HPDE6-E6E7 (cell line): ENCODE results near the gene TMEM170A.
"Not testable (repeated sequence)": the region's sequence is repeated elsewhere in the genome, so short reads cannot be mapped to it uniquely, and the experiment has no call there.

ENCODE experiments used
- DNase-seq: peaks from one replicate; pipeline ENCODE4 v3.0.0; 2011; ENCODE audit warnings: missing footprints; ENCODE audit errors: extremely low spot score

The TMEM170A gene, protein sequence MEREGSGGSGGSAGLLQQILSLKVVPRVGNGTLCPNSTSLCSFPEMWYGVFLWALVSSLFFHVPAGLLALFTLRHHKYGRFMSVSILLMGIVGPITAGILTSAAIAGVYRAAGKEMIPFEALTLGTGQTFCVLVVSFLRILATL

DNA sequence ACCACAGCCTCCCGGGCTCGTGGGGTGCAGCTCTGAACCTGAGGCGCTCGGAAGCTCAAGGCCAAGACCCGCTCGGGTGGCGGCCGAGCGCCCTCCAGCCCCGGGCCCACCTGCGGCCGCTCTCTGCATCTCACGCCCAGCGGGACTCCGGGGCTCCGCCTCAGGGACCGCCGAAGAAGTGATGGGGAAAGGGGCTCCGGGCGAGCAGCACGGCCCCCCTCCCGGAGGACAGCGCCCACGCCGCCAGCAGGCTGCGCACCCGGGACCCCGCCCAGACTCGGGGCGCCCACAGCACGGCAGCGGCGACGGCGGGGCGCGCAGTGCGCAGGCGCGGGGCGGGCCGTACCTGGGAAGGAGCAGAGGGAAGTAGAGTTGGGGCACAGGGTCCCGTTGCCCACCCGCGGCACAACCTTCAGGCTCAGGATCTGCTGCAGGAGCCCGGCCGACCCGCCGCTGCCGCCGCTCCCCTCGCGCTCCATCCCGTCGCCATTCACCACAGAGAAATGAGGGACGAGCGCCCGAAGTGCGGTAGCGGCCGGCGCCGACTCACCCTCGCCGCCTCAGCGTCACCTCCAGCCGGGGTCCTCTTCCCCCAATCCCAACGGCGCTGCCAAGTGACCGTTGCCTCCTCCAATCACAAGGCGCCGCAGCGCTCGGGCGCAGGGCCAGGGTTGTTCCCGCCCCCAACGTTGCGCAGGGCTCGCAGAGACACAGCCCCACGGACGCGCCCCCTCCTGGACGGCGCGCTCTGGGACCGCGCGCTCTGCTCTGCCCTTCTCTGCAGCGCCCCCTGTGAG lies at the start of gene TMEM170A:
Gene TMEM170A (minus strand): TSS at position 568 of the 797 bp plus-strand sequence. CDS start 89 bp downstream, at position 479.
- DNase-seq, result peak; percentile 99

DNA sequence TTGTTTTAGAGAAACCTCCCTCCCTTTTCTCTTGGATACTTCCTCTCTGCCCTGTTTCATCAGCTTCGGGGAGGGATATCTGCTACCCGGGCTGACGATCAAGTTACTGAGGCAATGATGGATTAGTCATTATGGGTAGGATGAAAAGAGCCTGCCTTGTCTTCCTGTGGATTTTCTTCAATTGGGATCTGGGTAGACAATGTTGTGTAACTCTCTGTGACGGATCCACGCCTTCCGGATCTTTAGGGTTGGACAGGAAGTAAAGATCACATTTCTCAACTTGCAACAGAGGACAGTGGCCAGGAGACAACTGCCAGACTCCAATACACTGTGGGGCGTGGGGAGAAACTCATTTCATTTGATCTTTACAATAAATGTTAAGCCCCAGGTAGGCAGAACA lies 42.1 kb upstream of the TMEM170A start:
- peak; percentile 88 for DNase-seq

DNA sequence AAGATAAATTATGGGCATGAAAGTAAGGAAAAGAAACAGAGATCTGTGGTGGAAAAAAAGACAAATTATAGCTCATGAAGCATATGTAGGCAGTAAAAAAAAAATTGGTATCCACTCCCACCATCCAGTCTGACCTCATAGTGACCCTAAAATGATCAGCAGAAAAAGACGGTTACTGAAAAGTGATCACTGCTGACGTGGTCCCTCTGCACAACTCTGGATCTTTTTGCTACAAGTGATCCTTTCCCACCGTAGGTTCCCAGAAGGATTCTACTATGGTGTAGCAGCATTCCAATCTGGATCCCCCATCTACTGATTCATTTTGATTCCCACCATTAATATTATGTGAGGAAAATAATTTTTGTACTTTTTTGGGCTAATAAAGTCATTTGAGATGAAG lies 41.6 kb upstream of the TMEM170A start:
- DNase-seq, result no peak

DNA sequence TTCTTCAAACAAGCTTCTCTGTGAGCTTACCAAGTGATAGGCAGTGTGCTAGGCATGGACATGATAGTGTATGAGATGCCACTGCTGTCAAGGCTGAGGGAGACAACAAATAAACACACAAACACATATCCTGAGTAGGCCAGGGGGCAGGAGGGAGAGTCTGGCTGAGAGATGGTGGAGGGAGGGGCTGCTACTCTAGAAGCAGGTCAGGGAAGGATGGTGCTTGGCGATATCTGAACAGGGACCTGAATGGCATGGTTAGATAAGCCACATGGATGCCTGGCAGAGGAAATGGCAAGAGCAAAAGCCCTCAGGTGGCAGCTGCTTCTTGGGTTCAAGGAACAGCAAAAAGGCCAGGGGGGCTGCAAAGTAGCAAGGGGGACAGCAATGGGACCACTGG lies 39.3 kb upstream of the TMEM170A start:
- no peak for DNase-seq

DNA sequence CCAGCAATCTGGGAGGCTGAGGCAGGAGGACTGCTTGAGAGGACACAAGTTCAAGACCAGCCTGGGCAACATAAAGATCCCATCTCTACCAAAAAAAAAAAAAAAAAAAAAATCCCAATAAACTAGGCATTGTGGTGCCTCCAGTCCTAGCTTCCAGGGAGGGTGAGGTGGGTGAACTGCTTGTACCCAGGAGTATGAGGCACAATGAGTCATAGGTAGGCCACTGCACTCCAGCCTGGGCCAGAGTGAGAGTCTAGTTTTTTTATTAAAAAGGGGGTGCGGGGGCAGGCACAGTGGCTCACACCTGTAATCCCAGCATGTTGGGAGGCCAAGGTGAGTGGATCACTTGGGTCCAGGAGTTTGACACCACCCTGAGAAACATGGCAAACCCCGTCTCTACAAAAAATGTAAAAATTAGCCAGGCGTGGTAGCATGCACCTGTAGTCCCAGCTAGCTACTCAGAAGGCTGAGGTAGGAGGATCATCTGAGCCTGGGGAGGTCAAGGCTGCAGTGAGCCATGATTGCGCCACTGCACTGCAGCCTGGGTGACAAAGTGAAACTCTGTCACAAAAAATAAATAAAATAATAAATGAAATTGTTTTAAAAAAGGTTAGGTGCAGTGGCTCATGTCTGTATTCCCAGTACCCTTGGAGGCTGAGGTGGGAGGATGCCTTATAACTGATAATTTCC lies 38.6 kb upstream of the TMEM170A start:
- DNase-seq, result no peak

DNA sequence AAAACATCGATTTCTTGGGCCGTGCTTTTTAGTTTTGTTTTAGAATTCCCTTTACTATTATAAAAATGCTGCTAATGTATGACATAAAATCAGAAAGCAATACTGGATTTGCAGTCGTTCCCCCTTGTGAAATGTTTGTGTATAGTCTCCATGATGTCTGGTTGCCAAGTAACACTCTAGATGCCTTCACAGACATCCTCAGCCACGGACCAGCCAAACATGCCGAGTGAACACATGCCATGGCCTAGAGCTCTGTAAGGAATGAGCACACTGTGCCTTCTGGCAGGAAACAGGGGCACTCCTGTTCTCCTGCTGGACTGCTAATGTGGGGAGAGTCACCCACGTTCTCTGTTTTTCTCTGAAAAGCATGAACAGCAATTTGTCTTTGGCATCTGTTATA lies 37.3 kb upstream of the TMEM170A start:
- DNase-seq, result not testable (repeated sequence)

DNA sequence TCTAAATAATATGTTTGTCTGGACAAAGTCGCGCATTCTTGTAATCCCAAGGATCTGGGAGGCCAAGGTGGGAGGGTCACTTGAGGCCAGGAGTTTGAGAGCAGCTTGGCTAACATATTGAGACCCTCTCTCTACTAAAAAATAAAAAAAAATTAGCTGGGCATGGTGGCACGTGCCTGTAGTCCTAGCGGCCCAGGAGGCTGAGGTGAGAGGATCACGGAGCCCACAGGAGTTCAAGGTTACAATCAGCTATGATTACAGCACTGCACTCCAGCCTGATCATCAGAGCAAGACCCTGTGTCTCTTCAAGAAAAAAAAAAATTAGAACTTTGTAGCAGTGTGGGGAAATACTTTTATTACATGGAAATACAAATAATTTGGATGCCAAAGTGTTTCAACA lies 36.9 kb upstream of the TMEM170A start:
- no peak for DNase-seq

DNA sequence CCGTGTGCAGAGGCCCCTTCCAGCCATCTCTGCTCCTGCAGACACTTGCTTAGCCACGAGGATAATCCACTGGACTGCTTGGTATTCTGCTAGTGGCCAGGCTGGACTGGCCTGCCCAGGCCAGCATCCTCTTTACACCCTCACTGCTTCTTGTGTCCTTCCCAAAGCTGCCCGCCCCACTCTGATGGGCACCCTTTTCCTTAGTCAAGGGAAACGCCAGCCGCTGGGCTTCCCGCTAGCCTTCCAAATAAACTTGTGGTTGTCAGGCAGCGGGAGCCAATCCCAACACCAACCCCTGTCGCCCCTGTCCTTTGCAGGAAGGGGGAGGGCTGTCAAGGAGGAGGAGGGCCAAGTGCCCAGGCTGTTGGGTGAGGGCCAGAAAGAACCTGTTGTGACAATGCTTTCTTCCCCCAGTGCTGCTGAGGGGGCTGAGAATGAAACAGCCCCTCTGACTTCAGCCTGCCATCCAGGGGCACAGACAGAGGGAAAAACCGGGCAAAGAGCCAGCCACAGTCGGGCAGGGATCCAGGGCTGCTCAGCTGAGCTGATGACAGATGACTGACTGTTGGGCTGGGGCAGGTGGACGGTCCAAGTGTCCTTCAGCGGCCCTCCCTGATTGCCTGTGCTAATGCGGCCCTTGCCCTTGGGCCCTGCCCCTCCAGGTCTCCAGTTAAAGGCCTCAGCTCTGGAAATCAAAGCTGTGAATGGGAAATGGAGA lies 34.3 kb upstream of the TMEM170A start:
- not testable (repeated sequence) for DNase-seq

DNA sequence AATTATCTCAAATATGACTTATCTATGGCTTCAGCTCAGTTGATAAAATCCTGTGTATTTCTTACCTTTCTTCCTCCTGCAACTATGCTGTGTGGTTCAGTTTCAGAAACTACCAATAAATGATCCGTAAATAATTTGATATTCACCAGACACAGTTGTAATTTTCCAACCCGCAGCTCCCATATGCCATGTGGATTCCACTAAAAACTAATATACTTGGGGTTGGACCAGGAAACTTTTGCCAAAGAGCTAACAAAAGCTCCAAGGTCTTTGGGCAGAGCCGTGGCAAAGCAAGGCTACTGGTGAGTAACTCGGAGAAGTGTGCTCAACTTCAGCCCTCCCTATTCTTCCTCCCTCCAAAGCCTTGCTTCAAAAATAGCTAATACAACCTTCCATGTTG lies 33.1 kb upstream of the TMEM170A start:
- no peak for DNase-seq

DNA sequence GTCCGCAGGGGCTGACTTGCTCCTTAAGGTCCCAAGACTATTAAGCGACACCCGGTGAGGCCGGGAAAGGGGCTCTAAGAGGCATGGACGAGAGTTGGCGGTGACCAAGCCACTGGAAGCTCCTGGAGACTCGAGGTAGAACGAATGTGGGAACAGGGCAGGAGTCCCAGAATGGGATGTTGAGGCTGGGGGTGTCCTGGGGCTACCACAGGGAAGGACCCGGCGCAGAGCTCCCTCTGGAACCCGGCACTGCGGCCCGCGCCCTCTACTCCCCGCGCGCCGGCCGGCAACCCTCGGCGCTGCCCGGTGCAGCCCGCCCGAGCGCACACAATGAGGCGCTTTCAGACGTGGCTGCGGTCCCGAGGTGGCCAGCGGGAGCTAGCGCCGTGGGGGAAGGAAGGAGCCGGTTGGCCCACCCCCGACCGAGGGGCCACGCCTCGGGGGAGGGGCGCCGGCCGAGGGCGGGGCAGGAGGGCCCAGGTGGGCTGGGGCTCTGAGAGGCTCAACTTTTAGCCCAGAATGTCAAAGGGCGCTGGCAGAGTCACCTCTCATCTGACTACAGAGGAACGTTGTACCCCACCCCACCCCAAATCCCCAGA lies 30.7 kb upstream of the TMEM170A start, which contains the start of gene CHST6:
Gene CHST6 (minus strand): TSS at position 366 of the 599 bp plus-strand sequence. CDS start 15,613 bp downstream, outside the sequence.
- no peak for DNase-seq

DNA sequence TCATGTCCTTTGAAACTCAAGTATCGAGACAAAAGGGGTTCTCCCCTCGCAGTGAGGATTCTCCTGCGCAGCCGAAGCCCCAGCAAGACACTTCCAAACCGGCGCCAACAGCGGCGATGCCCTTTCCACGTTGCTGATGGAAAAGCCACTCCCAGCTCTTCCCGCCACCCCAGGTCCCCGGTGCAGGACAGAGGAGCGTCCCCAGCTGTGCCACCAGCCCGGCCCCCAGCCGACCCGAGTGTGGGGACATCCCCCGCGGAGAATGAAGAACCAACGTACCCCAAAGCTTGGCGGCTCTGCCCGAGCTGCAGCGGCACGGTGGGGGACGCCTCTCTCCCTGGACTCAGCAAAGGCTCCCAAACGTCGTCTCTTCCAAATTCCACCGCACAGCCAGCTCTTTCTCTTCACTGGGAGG lies 30.2 kb upstream of the TMEM170A start:
- no peak for DNase-seq

DNA sequence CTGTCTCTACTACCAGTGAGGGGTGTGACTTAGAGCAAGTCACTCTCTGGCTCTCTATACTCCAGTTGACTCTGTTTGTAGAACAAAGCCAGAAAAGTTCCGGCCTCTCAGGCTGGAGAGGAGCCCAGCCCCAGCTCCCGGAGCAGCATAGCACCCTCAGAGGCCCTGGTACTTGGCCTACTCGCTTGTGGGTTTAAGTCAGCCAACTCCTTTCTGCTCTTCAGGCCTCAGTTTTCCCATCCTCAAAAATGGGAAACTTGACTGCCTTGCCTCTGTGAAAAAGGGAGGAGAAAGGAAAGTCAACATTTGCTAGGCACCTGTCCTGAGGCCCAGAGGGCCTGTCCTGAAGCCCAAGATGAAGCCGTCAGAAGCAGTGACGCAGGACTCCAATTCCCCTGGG lies 29.7 kb upstream of the TMEM170A start:
- DNase-seq, result no peak

DNA sequence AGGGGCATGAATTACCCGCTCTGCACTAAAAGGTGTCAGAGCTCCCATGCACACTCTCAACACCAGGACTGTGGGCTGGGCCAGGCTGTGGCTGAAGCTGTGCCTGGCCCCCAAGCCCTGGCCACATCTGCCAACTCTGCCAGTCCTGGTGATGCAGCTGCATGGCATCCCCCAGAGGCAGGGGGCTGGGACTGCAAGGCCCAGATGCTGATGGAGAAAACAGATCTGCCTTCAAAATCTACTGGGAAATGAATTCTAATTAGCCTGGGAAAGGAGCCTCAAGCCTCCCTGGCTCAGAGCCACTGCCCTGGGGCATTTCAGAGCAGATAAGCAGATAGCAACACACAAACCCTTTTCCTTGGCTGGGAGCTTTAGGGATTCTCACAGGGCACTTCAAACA lies 27.4 kb upstream of the TMEM170A start:
- DNase-seq, result peak; percentile 50

DNA sequence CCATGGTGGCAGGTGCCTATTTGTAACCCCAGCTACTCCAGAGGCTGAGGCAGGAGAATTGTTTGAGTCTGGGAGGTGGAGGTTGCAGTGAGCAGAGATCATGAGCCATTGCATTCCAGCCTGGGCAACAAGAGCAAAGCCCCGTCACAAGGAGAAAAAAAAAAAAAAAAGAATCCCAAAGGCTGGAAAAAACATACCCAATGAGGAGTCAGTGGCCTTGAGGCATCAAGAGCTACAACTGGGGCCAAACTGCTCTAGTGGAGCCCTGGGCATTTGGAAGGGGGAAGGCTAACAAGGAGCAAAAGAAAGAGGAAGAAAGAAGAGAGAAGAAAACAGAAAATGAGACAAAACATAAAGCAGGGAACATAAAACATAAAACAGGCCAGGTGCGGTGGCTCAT lies 23.8 kb upstream of the TMEM170A start:
- no peak for DNase-seq

DNA sequence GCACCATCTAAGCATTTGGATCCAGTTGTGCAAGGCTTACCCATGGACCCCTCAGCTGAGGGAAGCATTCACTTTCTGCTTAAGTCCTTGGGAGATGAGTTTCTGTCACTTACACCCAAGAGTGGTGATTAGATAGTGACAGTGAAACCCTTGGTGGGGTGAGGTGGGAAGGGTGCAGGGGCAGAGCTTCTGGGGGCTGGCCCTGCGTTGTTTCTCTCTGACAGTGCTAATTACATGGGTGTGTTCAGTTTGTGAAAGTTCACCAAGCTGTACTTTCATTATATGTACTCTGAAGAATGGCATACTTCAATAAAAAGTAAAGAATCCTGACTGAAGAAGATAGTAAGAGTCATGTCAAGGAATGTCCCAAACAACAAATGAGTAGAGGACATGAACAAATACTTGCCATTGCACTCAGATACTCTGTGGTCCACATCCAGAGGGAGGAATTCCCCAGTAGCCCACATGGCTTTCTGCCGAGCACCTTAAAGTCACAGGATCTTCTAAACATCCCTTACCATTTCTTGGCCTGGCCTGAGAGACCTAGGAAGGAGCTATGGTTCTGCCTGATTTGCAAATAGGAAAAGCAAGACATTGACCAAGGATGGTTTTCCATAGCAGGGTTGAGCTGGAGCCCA lies 22.3 kb upstream of the TMEM170A start:
- DNase-seq, result no peak

DNA sequence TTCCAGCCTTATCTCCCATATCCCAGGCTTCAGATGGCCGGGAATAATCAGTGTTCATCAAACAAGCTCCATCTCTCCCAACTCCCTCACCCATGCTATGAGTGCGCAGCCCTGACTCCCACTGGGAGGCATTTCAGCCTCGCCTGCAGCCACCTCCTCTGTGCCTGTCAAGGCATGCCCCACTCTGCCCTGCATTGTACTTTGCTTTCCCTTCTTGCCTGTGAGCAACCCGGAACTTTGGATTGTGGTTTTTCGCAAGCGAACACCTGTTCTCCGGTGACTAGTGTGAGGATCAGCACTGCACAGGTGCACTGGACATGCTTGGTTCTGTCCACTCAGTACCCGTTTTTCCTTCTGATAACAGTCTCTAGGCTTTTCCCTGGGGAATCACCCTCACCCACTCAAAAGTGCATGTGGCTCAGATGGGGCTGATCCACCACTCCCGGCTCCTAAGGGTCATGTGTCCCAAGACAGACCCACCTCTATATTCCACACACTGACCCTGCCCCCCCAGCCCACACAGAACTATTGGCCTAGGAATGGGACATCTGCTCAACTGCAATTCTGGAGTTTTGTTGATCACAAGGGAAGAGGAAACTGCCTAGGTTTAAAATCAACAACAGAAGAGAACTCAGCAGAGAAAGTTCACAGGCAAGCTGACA lies 21.7 kb upstream of the TMEM170A start:
- peak; percentile 98 for DNase-seq

DNA sequence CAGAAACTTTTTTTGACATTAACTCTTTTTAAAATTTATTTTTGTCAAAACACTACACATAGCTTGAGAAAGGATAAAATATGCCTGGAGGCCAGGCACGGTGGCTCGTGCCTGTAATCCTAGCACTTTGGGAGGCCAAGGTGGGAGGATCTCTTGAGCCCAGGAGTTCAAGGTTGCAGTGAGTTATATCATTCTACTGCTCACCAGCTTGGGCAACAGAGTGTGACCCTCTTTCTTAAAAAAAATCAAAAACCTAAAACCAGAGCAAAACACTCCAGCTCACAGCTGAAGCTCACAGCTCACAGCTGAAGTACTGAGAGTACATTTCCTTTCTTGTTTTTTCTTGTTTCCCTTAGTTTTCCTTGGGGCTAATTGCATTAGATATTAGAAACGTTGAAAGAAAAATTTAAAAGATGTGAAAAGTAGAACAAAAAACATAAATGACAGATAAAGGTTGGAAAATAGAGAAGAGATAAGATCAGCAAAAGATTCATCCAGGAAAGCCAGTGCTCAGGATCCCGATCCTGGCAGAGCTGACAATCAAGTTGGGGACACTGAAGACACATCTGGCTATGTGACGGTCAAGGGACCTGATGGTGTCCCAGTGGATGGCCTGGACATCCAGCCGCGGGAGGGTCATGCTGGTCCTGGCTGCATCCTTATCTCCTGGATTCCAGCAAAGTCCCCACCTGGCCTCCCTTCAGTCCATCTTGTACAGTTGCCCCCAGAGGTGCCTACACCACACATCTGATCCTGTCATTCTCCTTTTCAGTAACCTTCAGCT lies 20.9 kb upstream of the TMEM170A start:
- DNase-seq, result no peak

DNA sequence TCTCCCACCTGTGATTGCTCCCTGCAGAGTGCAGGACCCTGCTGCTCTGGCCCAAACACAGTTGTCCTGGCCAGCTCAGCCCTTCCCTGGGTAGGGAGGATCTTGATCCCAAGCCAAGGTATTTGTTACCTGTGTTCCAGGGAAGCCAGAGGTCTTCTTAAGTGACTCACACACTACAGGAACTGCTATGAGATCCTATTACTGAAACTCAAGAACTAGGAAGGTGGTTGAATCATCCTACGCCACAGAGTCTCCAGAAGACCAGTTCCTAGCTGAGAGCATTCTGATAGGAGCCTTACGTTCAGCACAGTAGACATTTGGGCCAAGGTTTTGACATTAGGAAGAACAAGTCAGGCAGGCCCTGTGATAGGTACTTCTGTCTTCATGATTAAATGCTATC lies 18.7 kb upstream of the TMEM170A start:
- DNase-seq, result peak; percentile 98

DNA sequence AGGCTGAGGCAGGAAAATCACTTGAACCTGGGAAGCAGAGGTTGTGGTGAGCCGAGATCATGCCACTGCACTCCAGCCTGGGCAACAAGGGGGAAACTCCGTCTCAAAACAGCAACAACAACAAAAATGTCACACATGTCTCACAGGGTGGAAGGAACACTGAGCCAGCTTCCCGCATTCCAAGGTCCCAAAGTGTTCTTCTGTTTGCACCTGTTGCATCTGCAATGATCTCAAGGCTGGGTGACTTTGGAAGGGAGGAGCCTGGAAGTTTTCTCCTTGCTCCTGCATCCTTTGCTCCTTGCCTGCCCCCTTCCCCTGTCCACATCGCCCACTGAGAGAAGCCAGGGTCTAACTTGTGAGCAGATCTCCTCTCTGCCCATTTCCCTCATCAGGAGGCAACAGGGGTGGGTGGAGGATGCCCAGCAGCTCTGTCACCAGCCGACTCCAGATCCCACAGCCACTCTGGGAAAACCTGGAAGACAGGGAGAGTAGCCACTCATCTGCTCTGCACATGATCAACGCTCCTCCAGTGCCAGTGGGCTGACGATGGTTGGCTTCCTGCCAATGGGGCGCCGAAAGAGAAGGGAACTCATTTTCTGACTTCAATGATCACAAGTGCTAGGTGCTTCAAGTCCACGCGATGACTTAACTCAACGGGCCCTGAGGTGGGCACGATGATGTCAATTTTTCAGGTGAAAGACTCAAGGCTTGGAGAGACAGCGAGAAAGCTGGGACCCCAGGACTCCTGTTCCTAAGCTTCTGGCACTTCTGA lies 18.1 kb upstream of the TMEM170A start:
- no peak for DNase-seq
